Lower leg skin (tissue), 4 donors: Measurements from ENCODE around the gene MACROD1. TPM values are rescaled to one million over a fixed set of nuclear protein-coding genes. Genes with fewer than 3 reads are reported as not detected.

Experiments
- DNase-seq, 2 donors: peaks; one replicate each; pipeline ENCODE4 v3.0.0-alpha.2; 2019; ENCODE audit warnings: low spot score in 2 of 2
- H3K4me3 ChIP-seq: fragments of 200-600 bp; sonication (generic); 2 replicates; pipeline ENCODE4 v1.5.1; 2017; ENCODE audit warnings: mild to moderate bottlenecking, low read depth; ENCODE audit not compliant: poor library complexity, severe bottlenecking
- POLR2A ChIP-seq, 2 donors: fragments of 450-650 bp; IDR thresholded peaks; one replicate each; pipeline ENCODE4 v1.6.1; 2016 to 2017; ENCODE audit warnings: antibody characterized with exemption in 2 of 2, mild to moderate bottlenecking in 1 of 2, moderate library complexity in 1 of 2
- WGBS, 2 donors: methylation state at CpG; one replicate each; pipeline ENCODE4 v1.1.5; 2018; 5-methylcytosine and 5-hydroxymethylcytosine counted together
- intact Hi-C: fragments of 100-400 bp; cut with DNase I; formaldehyde crosslinking; loops from one replicate; pipeline ENCODE4 v1.15.0; 2023; ENCODE audit warnings: low total_unique reads
- total RNA-seq, 4 donors: library from RNA; depleted of rRNA; stranded (reverse); fragments of >200 nt; gene quantifications; one replicate each; pipeline ENCODE4 v1.1.0, GENCODE V29; 2016
- TF ChIP-seq, protein P1 (sequence below), 3 donors: fragments of 450-650 bp; IDR thresholded peaks; one replicate each; pipeline ENCODE4 v1.5.1; 2016; ENCODE audit warnings: antibody characterized with exemption in 3 of 3, mild to moderate bottlenecking in 3 of 3, moderate library complexity in 2 of 3

Gene MACROD1
- total RNA-seq, 4 donors from 2014 or later = 44.8 to 74.8 (median 55.6) TPM

DNA sequence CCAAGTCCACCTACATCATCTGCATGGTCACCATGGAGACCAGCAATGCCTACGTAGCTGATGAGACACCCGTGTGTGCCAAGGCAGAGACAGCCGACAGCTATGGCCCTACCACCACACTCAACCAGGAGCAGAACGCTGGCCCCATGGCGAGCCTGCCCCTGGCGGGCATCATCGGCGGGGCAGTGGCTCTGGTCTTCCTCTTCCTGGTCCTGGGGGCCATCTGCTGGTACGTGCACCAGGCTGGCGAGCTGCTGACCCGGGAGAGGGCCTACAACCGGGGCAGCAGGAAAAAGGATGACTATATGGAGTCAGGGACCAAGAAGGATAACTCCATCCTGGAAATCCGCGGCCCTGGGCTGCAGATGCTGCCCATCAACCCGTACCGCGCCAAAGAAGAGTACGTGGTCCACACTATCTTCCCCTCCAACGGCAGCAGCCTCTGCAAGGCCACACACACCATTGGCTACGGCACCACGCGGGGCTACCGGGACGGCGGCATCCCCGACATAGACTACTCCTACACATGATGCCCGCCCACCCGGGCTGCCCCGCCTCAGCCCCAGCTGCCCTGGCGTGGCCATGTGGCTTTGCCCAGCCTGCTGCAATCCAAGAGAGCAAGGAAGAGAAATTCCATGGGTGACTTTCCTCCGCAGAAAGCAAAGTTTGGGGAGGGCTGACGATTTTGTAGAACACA, 48.0 kb downstream of the MACROD1 start:
- WGBS, 2 donors = 93 to 94% methylated on average over 25 to 29 of the region's 32 CpGs
- intact Hi-C loops = no loop called here
- TF ChIP-seq, protein P1, sequence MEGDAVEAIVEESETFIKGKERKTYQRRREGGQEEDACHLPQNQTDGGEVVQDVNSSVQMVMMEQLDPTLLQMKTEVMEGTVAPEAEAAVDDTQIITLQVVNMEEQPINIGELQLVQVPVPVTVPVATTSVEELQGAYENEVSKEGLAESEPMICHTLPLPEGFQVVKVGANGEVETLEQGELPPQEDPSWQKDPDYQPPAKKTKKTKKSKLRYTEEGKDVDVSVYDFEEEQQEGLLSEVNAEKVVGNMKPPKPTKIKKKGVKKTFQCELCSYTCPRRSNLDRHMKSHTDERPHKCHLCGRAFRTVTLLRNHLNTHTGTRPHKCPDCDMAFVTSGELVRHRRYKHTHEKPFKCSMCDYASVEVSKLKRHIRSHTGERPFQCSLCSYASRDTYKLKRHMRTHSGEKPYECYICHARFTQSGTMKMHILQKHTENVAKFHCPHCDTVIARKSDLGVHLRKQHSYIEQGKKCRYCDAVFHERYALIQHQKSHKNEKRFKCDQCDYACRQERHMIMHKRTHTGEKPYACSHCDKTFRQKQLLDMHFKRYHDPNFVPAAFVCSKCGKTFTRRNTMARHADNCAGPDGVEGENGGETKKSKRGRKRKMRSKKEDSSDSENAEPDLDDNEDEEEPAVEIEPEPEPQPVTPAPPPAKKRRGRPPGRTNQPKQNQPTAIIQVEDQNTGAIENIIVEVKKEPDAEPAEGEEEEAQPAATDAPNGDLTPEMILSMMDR (IDR thresholded peaks at IDR 0.05) = no peak
- TF ChIP-seq POLR2A (IDR thresholded peaks at IDR 0.05) = no peak
- DNase-seq = no peak
- no peak overlapping the region for H3K4me3 ChIP-seq

DNA sequence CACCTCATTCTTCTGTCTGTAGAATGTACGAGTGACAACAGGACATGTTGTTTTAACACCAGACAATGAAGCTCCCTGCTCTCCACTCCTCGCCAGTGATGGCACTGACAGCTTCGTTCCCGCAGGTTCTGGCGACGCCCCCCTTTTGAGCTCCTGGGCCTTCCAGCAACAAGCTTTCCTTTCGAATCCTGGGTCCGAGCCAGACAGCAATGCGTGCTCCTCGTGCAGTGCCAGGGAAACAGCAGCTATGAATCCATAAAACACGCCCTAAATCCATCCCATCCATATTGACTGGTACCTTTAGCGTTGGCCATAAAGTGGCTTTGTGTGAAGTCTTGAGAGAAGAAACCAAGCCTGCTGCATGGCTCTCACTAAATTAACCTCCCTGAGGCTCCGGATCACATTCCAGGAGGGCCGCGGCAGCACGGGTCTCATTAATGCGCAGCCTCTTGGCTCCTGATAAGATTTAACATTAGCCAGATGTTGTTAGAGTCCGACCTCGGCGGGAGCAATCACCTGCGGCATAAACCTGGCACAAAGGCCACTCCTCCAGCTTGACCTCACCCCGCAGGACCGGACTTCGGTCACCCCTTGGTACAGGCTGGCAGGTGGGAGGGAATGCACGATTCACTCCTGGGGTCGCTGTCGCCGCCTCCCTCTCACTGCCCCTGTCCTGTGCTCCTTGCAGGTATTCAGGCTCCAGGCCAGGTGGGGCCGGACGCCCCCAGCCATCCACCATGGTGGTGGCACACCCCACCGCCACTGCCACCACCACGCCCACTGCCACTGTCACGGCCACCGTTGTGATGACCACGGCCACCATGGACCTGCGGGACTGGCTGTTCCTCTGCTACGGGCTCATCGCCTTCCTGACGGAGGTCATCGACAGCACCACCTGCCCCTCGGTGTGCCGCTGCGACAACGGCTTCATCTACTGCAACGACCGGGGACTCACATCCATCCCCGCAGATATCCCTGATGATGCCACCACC, 50.1 kb downstream of the MACROD1 start:
- intact Hi-C loops = no loop called here
- no peak for TF ChIP-seq POLR2A (IDR thresholded peaks at IDR 0.05)
- TF ChIP-seq, protein P1 (IDR thresholded peaks at IDR 0.05) = no peak
- no peak for DNase-seq
- WGBS, 2 donors = 82 to 85% methylated on average over 42 to 47 of the region's 47 CpGs
- H3K4me3 ChIP-seq = no peak overlapping the region

DNA sequence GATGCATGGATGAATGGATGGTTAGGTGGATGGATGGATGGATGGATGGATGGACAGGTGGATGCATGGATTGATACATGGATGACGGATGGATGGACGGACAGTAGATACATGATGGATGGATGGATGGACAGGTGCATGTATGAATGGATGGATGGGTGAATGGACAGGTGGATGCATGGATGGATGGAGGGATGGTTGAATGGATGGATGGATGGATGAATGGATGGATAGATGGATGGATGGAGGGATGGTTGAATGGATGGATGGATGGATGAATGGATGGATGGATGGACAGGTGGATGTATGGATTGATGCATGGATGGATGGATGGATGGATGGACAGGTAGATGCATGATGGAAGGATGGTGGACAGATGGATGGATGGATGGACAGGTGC, 51.7 kb downstream of the MACROD1 start:
- WGBS, 2 donors = 83 to 98% methylated on average over 2 of the region's 2 CpGs
- no peak for TF ChIP-seq POLR2A (IDR thresholded peaks at IDR 0.05)
- TF ChIP-seq, protein P1 (IDR thresholded peaks at IDR 0.05) = no peak
- intact Hi-C loops = no loop called here
- no peak overlapping the region for H3K4me3 ChIP-seq
- no peak for DNase-seq

DNA sequence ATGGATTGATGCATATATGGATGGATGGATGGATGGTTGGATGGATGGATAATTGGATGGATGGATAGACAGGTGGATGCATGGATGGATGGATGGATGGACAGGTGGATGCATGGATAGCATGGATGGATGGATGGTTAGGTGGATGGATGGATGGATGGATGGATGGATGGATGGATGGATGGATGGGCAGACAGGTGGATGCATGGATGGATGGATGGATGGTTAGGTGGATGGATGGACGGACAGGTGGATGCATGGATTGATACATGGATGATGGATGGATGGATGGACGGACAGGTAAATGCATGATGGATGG, 52.5 kb downstream of the MACROD1 start:
- DNase-seq = no peak
- intact Hi-C loops = no loop called here
- WGBS, 2 donors = 93 to 98% methylated on average over 2 of the region's 2 CpGs
- TF ChIP-seq POLR2A (IDR thresholded peaks at IDR 0.05) = no peak
- TF ChIP-seq, protein P1 (IDR thresholded peaks at IDR 0.05) = no peak
- H3K4me3 ChIP-seq = no peak overlapping the region

DNA sequence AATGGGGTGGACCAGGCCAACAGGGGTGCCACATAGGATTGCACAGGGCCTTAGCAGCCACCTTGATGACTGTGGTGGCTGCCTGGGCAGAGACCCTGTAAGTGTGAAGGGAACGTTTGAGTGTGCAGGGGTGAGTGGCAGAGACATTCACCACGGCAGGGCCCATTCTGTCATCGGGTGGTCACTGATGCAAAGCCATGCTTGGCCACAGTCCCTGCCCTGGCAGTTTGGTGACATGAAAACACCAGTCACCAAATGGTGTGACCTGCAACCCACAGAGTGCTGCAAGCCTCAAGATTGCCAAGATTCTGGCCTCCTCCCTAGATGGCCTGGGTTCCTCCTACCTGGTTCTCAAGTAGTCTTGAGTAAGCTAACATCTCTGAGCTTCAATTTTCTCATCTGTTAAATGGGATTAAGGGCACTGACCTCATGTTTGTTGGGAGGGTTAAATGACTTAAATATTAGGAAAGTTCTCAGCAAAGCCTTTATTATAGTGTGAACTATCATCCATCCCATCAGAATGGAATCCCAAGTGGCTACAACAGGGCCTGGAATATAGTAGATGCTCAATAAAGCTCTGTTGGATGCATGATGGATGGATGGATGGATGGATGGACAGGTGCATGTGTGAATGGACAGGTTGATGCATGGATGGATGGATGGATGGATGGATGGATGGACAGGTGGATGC, 53.0 kb downstream of the MACROD1 start:
- 54 to 95% methylated on average over 3 of the region's 3 CpGs for WGBS, 2 donors
- no peak for DNase-seq
- H3K4me3 ChIP-seq = no peak overlapping the region
- TF ChIP-seq, protein P1 (IDR thresholded peaks at IDR 0.05) = no peak
- no peak for TF ChIP-seq POLR2A (IDR thresholded peaks at IDR 0.05)
- intact Hi-C loops = no loop called here
